SU-DHL-6 (cell line): ENCODE data around the gene SLC22A5.

Source experiments
- H2AFZ ChIP-seq: fragments of 200-600 bp; sonication (generic); 2 replicates; pipeline ENCODE4 v1.6.1; 2014; ENCODE audit warnings: low read depth, mild to moderate bottlenecking, moderate library complexity, mixed read lengths, antibody characterized with exemption, low read length; ENCODE audit not compliant: severe bottlenecking
- H3F3A ChIP-seq: fragments of 200-600 bp; shearing (Covaris generic); 2 replicates; pipeline ENCODE4 v1.6.0; 2016; ENCODE audit warnings: antibody characterized with exemption, mild to moderate bottlenecking; ENCODE audit not compliant: insufficient read depth
- H3K27ac ChIP-seq: fragments of 200-600 bp; sonication (generic); 2 replicates; pipeline ENCODE4 v1.5.1; 2016; ENCODE audit warnings: low read depth, mild to moderate bottlenecking, low read length, moderate library complexity, mixed read lengths
- H3K27me3 ChIP-seq: fragments of 200-600 bp; sonication (generic), shearing (Covaris generic); 2 replicates; pipeline ENCODE4 v1.6.0; 2014; ENCODE audit warnings: mild to moderate bottlenecking, low read length
- H3K36me3 ChIP-seq: fragments of 200-600 bp; sonication (generic); 2 replicates; pipeline ENCODE4 v1.6.1; 2014; ENCODE audit warnings: mild to moderate bottlenecking, low read length, mixed read lengths
- H3K4me2 ChIP-seq: fragments of 300-600, 200-600 bp; shearing (Covaris generic), sonication (generic); 2 replicates; pipeline ENCODE4 v1.6.0; 2014; ENCODE audit warnings: low read length, low read depth, mild to moderate bottlenecking; ENCODE audit not compliant: poor library complexity, severe bottlenecking
- H3K4me3 ChIP-seq: fragments of 200-600 bp; sonication (generic); 2 replicates; pipeline ENCODE4 v1.5.1; 2014; ENCODE audit warnings: antibody characterized with exemption, low read length, mild to moderate bottlenecking, mixed read lengths; ENCODE audit not compliant: insufficient read depth, poor library complexity, severe bottlenecking
- H3K79me2 ChIP-seq: fragments of 200-600 bp; sonication (generic); 2 replicates; pipeline ENCODE4 v1.6.1; 2014; ENCODE audit warnings: mild to moderate bottlenecking, low read length, moderate library complexity; ENCODE audit not compliant: insufficient read depth
- H3K9ac ChIP-seq: fragments of 200-600 bp; sonication (generic); 2 replicates; pipeline ENCODE4 v1.7.0; 2014; ENCODE audit warnings: mild to moderate bottlenecking, low read length
- H3K9me2 ChIP-seq: fragments of 200-600 bp; sonication (generic); replicated peaks from 2 replicates; pipeline ENCODE4 v1.6.1; 2014; ENCODE audit warnings: low read length; ENCODE audit not compliant: insufficient read depth
- H3K9me3 ChIP-seq: fragments of 200-600 bp; sonication (generic); 2 replicates; pipeline ENCODE4 v1.6.1; 2014; ENCODE audit warnings: low read length, mixed read lengths; ENCODE audit not compliant: insufficient read depth
- H4K20me1 ChIP-seq: fragments of 200-600 bp; sonication (generic); 2 replicates; pipeline ENCODE4 v1.6.1; 2014; ENCODE audit warnings: low read depth, mild to moderate bottlenecking, antibody characterized with exemption, low read length, moderate library complexity, mixed read lengths
- EZH2phosphoT487 ChIP-seq: fragments of 200-600 bp; sonication (generic), shearing (Covaris generic); conservative IDR thresholded peaks from 2 replicates; pipeline ENCODE4 v1.6.1; 2018; ENCODE audit warnings: mild to moderate bottlenecking, antibody characterized with exemption, low read length, moderate library complexity, mixed read lengths
- TF ChIP-seq, protein P1 (sequence below): fragments of 200-600 bp; sonication (generic); IDR thresholded peaks from one replicate; pipeline ENCODE4 v1.5.1; 2017; ENCODE audit warnings: antibody characterized with exemption, mild to moderate bottlenecking, low read length, moderate library complexity; ENCODE audit not compliant: insufficient read depth, poor library complexity, severe bottlenecking

Gene SLC22A5

DNA sequence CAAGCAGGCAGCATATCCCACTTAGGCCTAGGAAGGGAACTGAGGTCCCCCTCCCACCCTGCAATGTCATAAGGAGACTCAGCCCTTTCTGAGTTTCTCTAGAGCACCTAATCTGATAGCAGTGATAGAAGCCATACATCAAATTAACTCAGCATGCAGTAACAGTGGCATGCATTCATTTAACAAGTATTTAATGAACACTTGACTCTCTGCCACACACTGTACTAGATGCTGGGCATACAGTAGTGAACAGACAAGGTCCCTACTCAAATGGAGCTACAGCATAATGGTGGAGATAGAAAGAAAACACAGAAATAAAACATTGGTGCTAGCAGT, 58.6 kb downstream of the SLC22A5 start:
- Histone ChIP-seq H3K9me3 (no peaks in the 10 kb centered on the region), H3K4me2 (no peak overlapping the region), H3K27me3 (no peaks in the 10 kb centered on the region), H3K27ac (no peak overlapping the region), H3F3A (peaks cover 8% of the 10 kb centered on the region; the same call in 1 of the 2 replicates), H3K79me2 (no peaks in the 10 kb centered on the region), H3K4me3 (no peak overlapping the region), H4K20me1 (no peaks in the 10 kb centered on the region), H3K9ac (no peak overlapping the region), H3K36me3 (no peaks in the 10 kb centered on the region), H2AFZ (no peak overlapping the region), H3K9me2 (no peaks in the 10 kb centered on the region)
- TF ChIP-seq, protein P1, sequence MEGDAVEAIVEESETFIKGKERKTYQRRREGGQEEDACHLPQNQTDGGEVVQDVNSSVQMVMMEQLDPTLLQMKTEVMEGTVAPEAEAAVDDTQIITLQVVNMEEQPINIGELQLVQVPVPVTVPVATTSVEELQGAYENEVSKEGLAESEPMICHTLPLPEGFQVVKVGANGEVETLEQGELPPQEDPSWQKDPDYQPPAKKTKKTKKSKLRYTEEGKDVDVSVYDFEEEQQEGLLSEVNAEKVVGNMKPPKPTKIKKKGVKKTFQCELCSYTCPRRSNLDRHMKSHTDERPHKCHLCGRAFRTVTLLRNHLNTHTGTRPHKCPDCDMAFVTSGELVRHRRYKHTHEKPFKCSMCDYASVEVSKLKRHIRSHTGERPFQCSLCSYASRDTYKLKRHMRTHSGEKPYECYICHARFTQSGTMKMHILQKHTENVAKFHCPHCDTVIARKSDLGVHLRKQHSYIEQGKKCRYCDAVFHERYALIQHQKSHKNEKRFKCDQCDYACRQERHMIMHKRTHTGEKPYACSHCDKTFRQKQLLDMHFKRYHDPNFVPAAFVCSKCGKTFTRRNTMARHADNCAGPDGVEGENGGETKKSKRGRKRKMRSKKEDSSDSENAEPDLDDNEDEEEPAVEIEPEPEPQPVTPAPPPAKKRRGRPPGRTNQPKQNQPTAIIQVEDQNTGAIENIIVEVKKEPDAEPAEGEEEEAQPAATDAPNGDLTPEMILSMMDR: no peak
- no peak for TF ChIP-seq EZH2phosphoT487

DNA sequence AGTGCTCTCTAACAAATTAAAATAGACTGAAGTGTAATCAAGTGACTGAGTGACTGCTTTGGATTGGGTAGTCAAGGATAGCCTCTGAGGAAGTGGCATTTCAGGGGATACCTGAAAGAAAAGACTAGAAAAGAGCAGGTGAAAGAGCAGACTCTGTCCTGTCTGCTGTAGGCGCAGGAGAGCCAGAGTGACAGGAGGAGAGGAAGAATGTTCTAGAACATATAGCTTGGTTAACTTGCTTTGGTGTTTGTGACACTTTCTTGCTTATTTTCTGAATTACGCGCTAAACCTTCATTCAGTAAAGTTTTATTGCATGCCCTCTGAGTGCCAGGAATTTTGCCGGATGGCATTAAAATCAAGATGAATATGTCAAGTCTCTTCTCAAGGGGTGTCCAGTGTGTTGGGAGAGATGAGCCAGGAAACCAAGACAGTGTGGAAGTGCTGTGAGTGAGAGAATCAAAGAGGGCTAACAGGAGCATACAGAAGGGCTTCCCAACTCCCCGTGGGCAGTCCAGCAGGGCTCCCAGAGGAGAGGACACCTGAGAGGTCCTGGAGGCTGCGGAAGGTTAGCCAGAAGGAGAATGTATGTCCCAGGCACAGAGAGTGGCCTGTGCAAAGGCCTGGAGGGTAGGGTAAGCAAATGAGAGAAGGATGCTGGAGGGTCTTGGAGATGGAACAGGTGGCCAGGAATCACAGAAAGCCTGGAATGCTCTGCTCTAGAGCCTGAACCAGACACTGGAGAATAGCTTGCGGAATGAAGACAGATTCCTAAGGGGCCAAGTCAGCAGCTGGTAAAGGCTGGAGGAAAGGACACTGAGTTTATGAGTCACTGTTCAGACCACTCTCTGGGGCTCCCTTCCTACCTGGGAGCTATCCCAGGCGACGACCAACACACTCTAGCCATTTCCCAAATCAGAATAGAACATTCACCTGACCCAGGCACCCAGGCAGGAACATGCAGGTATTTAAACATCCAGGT, 59.3 kb downstream of the SLC22A5 start:
- H3K27ac ChIP-seq: no peak overlapping the region
- no peaks in the 10 kb centered on the region for H3K9me2 ChIP-seq
- H3K4me2 ChIP-seq: no peak overlapping the region
- no peaks in the 10 kb centered on the region for H3K9me3 ChIP-seq
- H4K20me1 ChIP-seq: no peaks in the 10 kb centered on the region
- H3K9ac ChIP-seq: no peak overlapping the region
- H3K36me3 ChIP-seq: no peaks in the 10 kb centered on the region
- H2AFZ ChIP-seq: no peak overlapping the region
- H3F3A ChIP-seq: peaks cover 8% of the 10 kb centered on the region; the same call in 1 of the 2 replicates
- H3K79me2 ChIP-seq: no peaks in the 10 kb centered on the region
- H3K27me3 ChIP-seq: no peaks in the 10 kb centered on the region
- no peak overlapping the region for H3K4me3 ChIP-seq
- TF ChIP-seq, protein P1: no peak
- TF ChIP-seq EZH2phosphoT487: no peak

DNA sequence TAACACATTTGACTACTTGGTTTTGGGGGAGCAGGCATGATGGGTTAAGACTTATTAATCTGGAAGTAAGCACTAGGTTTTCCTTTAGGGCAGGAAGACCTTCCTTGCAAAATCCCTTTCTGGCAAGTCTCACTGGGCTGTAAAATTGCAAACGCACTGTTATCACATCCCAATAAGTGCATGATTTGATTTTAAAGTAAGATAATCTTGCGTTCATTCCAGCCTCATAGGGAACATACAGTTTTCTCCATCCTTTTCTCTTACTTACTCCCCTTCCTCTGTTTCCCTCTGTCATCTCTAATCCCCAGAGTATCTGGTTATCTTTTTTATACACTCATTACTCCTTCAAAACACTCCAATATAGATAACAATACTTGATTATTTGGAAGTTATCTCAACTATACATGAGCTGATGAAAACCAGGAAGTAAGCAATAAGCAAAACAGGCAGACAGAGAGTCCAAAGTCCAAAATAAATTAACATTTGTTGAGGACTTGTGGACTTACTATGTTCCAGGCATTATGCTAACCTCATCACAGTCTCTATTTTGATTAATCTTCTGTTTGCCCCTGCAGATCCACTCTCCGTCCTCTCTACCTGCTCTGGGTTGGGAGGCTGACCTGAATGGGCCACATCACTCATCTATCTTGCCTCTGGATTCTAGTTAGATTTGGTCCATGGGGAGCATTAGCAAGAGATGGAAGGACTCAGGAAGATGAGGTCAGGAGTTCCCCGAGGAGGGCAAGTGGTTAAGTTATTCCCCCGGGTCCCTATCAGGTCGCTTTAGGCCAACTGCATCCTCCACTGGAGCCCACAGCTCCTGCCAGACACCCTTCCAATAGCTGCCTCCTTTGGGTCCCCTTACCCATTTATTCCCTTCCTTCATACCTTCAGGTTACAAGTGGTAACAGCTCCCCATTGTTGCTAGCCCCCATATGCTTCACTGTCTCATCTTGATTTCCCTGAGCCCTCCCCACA, 60.2 kb downstream of the SLC22A5 start:
- no peak overlapping the region for H3K27ac ChIP-seq
- H3K9ac ChIP-seq: no peak overlapping the region
- no peaks in the 10 kb centered on the region for H3K9me2 ChIP-seq
- H4K20me1 ChIP-seq: no peaks in the 10 kb centered on the region
- no peaks in the 10 kb centered on the region for H3K9me3 ChIP-seq
- no peak overlapping the region for H3K4me2 ChIP-seq
- H3K27me3 ChIP-seq: no peaks in the 10 kb centered on the region
- H3K4me3 ChIP-seq: no peak overlapping the region
- TF ChIP-seq, protein P1: no peak
- no peak overlapping the region for H2AFZ ChIP-seq
- no peaks in the 10 kb centered on the region for H3K79me2 ChIP-seq
- H3F3A ChIP-seq: peaks cover 8% of the 10 kb centered on the region; the same call in 1 of the 2 replicates
- no peaks in the 10 kb centered on the region for H3K36me3 ChIP-seq
